ENCODE measurements around the gene VAV2.

DNA sequence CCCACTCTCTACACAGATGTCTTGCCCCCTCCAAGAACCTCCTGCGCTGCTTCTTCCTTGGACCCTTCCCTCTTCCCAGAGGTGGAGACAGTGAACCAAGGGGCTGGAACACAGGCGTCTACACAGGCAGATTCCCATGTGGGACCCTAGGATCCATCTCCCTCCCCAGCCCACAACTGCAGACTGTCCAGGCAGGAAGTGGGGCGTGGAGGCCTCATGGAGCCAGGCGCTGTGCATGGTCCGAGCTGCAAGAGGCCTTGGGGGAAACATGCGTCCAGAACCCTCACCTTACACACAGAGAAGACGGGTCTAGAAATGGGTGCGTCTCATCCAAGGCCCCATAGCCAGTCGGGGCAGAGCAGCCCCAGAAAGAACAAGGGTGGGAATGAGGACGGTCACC is 117.5 kb downstream of the VAV2 start:
- TF ChIP-seq, protein P1, sequence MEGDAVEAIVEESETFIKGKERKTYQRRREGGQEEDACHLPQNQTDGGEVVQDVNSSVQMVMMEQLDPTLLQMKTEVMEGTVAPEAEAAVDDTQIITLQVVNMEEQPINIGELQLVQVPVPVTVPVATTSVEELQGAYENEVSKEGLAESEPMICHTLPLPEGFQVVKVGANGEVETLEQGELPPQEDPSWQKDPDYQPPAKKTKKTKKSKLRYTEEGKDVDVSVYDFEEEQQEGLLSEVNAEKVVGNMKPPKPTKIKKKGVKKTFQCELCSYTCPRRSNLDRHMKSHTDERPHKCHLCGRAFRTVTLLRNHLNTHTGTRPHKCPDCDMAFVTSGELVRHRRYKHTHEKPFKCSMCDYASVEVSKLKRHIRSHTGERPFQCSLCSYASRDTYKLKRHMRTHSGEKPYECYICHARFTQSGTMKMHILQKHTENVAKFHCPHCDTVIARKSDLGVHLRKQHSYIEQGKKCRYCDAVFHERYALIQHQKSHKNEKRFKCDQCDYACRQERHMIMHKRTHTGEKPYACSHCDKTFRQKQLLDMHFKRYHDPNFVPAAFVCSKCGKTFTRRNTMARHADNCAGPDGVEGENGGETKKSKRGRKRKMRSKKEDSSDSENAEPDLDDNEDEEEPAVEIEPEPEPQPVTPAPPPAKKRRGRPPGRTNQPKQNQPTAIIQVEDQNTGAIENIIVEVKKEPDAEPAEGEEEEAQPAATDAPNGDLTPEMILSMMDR (IDR thresholded peaks at IDR 0.05) = no peak
- no peak for TF ChIP-seq EP300 (IDR thresholded peaks at IDR 0.05)

Data from tibial nerve (tissue), 4 donors.